Measurements from ENCODE around the gene NUTF2.

NUTF2 gene

DNA sequence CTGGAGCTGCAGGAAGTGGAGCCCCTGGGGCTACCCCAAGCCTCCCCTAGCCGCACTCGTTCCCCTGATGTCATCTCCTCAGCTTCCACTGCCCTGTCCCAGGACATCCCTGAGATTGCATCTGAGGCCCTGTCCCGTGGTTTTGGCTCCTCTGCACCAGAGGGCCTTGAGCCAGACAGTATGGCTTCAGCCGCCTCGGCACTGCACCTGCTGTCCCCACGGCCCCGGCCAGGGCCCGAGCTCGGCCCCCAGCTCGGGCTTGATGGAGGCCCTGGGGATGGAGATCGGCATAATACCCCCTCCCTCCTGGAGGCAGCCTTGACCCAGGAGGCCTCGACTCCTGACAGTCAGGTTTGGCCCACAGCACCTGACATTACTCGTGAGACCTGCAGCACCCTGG lies 33.9 kb downstream of the NUTF2 start:
- DNase-seq (ENCODE audit: insufficient read length, low spot score), result no peak
- FAIRE-seq, result no peak
- no peak for TF ChIP-seq POLR2A (IDR thresholded peaks at IDR 0.05; ENCODE audit: low read depth, low read length)

GRCh38 chr16:67881621-67882161 lies 35.0 kb downstream of the NUTF2 start:
- TF ChIP-seq POLR2A (IDR thresholded peaks at IDR 0.05; ENCODE audit: low read depth, low read length), result no peak
- DNase-seq (ENCODE audit: insufficient read length, low spot score) (no peak), FAIRE-seq (no peak)

GRCh38 chr16:67882374-67883145 lies 35.8 kb downstream of the NUTF2 start:
- DNase-seq (ENCODE audit: insufficient read length, low spot score) (no peak), FAIRE-seq (no peak)
- TF ChIP-seq POLR2A (IDR thresholded peaks at IDR 0.05; ENCODE audit: low read depth, low read length), result no peak

GRCh38 chr16:67883146-67883871 lies 36.6 kb downstream of the NUTF2 start:
- FAIRE-seq, result no peak
- no peak for DNase-seq (ENCODE audit: insufficient read length, low spot score)
- no peak for TF ChIP-seq POLR2A (IDR thresholded peaks at IDR 0.05; ENCODE audit: low read depth, low read length)

DNA sequence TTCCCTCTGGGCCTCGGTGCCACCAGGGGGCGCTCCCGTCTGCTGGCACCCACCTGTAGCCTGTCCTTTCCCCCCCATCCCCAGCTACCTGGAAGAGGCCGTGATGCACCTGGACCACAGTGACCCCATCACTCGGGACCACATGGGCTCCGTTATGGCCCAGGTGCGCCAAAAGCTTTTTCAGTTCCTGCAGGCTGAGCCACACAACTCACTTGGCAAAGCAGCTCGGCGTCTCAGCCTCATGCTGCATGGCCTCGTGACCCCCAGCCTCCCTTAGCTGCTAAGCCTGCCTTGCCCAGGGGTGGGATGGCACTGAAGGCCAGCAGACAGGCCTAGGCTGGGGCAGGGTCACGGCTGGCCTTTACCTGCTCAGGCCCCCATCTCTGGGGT lies 37.1 kb downstream of the NUTF2 start:
- FAIRE-seq (no peak), DNase-seq (ENCODE audit: insufficient read length, low spot score) (peak; percentile 49)
- TF ChIP-seq POLR2A (IDR thresholded peaks at IDR 0.05; ENCODE audit: low read depth, low read length), result no peak

GRCh38 chr16:67884684-67885083 lies 38.0 kb downstream of the NUTF2 start, which contains the start of gene NRN1L:
TSS of gene NRN1L (plus strand) at chr16:67884885. CDS start at chr16:67884904, 19 bp downstream.
- TF ChIP-seq POLR2A (IDR thresholded peaks at IDR 0.05; ENCODE audit: low read depth, low read length), result no peak
- FAIRE-seq (no peak), DNase-seq (ENCODE audit: insufficient read length, low spot score) (peak; percentile 59)

DNA sequence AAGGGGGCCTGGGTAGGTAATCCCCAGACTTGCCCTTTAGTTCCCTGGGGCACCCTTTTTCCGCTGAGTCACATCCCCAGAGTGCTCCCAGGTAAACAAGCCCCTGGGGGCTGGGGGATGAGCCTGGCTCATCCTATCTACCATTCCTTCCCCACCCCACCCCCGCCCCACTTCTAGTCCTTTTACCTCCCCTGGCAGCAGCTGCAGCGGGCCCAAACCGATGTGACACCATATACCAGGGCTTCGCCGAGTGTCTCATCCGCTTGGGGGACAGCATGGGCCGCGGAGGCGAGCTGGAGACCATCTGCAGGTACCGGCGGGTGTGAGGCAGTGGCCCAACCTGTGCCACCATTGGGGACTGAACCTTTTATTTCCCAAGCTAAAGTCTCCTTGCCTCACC lies 38.8 kb downstream of the NUTF2 start:
- FAIRE-seq, result no peak
- no peak for DNase-seq (ENCODE audit: insufficient read length, low spot score)
- no peak for TF ChIP-seq POLR2A (IDR thresholded peaks at IDR 0.05; ENCODE audit: low read depth, low read length)

DNA sequence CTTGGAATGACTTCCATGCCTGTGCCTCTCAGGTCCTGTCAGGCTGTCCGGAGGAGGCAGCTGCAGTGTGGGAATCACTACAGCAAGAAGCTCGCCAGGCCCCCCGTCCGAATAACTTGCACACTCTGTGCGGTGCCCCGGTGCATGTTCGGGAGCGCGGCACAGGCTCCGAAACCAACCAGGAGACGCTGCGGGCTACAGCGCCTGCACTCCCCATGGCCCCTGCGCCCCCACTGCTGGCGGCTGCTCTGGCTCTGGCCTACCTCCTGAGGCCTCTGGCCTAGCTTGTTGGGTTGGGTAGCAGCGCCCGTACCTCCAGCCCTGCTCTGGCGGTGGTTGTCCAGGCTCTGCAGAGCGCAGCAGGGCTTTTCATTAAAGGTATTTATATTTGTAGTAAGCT lies 39.2 kb downstream of the NUTF2 start:
- TF ChIP-seq POLR2A (IDR thresholded peaks at IDR 0.05; ENCODE audit: low read depth, low read length), result no peak
- DNase-seq (ENCODE audit: insufficient read length, low spot score) (no peak), FAIRE-seq (no peak)

- no peak for FAIRE-seq
- no peak for TF ChIP-seq POLR2A (IDR thresholded peaks at IDR 0.05; ENCODE audit: low read depth, low read length)
- DNase-seq (ENCODE audit: insufficient read length, low spot score), result no peak
These were observed 39.7 kb downstream of the NUTF2 start for GRCh38 chr16:67886387-67886786.

- no peak for TF ChIP-seq POLR2A (IDR thresholded peaks at IDR 0.05; ENCODE audit: low read depth, low read length)
- DNase-seq (ENCODE audit: insufficient read length, low spot score), result no peak
These were observed 41.6 kb downstream of the NUTF2 start for GRCh38 chr16:67888331-67888730.

GRCh38 chr16:67892375-67892774 lies 45.6 kb downstream of the NUTF2 start:
- DNase-seq (ENCODE audit: insufficient read length, low spot score) (no peak), FAIRE-seq (no peak)
- TF ChIP-seq POLR2A (IDR thresholded peaks at IDR 0.05; ENCODE audit: low read depth, low read length), result no peak

More at GRCh38 chr16:67888331-67888730, 41.6 kb downstream of the NUTF2 start:
- FAIRE-seq, result no peak

DNA sequence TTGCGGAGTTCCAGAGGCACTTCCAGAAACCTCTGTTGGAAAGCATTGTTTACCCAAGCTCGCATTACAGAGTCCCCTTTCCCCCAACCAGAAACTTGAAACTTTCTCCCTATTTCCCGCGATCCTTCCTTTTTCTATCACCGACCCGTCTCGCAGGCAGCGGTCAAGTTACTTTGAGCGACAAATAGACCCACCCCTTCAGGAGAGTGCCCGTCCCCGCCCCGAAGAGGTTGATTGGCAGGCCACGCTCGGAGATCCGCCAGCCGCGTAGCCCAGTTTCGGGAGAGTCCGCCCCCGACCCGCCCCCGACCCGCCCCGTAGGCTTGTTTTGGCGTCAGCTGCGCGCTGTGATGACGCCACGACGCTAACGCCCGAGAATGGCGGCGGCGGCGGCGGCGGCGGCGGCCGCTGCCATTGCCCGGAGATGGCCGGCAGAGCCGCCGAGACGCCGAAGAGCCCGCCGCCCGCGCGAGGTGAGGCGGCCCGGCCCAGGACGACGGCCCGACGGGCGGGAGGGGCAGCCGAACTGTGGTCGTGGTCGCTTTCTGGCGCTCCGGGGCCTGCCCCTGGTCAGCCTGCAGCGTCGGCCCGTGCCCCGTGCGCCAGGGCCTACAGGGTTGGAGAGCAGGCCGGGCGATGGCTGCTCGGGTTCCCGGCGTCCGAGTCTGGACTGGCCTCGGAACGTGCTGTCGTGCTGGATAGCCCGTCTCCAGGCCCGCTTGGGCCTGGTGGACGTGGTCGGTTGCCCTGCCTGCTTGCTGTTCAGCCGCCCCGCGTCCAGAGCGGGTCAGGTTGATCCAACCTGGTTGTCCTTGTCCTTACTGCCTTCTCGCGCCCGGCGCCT lies 46.4 kb downstream of the NUTF2 start, which contains the start of gene PSKH1:
Gene PSKH1, plus strand, starts transcription at position 356 of the 844 bp plus-strand sequence. CDS start 15,496 bp downstream, outside the sequence.
- FAIRE-seq (no peak), DNase-seq (ENCODE audit: insufficient read length, low spot score) (peak; percentile 96)
- TF ChIP-seq POLR2A (IDR thresholded peaks at IDR 0.05; ENCODE audit: low read depth, low read length), result peak; percentile 30; the same call in 1 of the 2 replicates

DNA sequence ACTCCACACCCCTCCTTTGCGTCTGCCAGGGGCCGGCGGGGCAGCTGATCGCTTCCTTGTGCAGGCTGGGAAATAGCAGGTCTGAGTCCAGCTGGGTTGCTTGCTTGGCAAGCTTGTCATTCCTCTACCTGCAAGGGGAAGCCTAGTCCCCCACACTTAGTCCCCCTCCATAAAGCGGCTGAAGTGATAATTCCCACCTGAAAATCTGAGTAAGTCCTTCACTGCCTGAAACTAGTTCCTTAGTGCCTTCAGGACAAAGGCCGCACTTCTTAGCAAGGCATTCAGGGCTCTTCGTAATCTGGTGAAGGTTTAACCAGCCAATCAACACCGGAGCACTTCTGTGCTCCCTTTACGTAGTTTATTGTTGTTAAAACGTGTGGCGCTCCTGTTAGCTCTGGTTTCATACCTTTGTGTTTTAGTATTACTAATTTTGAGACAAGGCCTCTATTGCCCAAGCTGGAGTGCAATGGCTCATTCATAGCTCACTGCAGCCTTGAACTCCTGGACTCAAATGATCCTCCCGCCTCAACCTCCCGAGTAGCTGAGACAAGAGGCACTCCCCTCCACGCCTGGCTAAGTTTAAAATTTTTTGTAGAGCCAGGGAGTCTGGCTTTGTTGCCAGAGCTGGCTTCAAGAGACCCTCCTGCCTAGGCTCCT lies 47.1 kb downstream of the NUTF2 start:
- no peak for DNase-seq (ENCODE audit: insufficient read length, low spot score)
- no peak for FAIRE-seq

More for the DNA sequence above, 47.1 kb downstream of the NUTF2 start:
- no peak for TF ChIP-seq POLR2A (IDR thresholded peaks at IDR 0.05; ENCODE audit: low read depth, low read length)
